ENCODE data around the gene MAGI2. TPM values are rescaled to one million over a fixed set of nuclear protein-coding genes. Genes with fewer than 3 reads are reported as not detected.

MAGI2 gene
- total and polyA plus RNA-seq, 2 of the 13 experiments (the other 11 are each of a cell fraction or from before 2014, with no cell fraction given): 1.5 to 3.8 TPM

- CTCF ChIA-PET (ENCODE audit: low intra/inter-chr PET ratio, low total read pairs): no interaction called here
- H3K9ac ChIP-seq (ENCODE audit: insufficient read depth, low read depth, low read length): no peak overlapping the region
- WGBS (ENCODE audit: low lambda C conversion rate): 32% methylated on average over 5 of the region's 5 CpGs
- H3K79me2 ChIP-seq (ENCODE audit: insufficient read depth, low read length): no peaks in the 10 kb centered on the region
- H2AFZ ChIP-seq (ENCODE audit: low read length): no peak overlapping the region
- H3K4me1 ChIP-seq (ENCODE audit: insufficient read depth, low read length): peaks cover 11% of the 10 kb centered on the region
- peak; percentile 10 for DNase-seq (ENCODE audit: low spot score)
- H3K4me3 ChIP-seq (replicated peaks in 1 of 3; ENCODE audit: insufficient read depth in 1 of 3, low read depth in 2 of 3, low read length in 3 of 3): no peak overlapping the region
- no peak overlapping the region for H3K4me2 ChIP-seq (ENCODE audit: low read depth, low read length)
- H3K36me3 ChIP-seq (replicated peaks in 1 of 2; ENCODE audit: control insufficient read depth in 1 of 2, insufficient read depth in 2 of 2, low read length in 2 of 2): no peaks in the 10 kb centered on the region
- no peaks in the 10 kb centered on the region for H3K9me3 ChIP-seq (ENCODE audit: low read length)
- TF ChIP-seq CTCF (CRISPR knock-in tag; IDR thresholded peaks at IDR 0.05) (peak; percentile 35; the same call in 1 of the 2 replicates), TRIM22 (IDR thresholded peaks at IDR 0.05) (no peak), TBX2 (CRISPR knock-in tag; IDR thresholded peaks at IDR 0.05; ENCODE audit: borderline replicate concordance) (no peak), STAG1 (CRISPR knock-in tag; IDR thresholded peaks at IDR 0.05) (peak; percentile 66)
- H3K27me3 ChIP-seq (ENCODE audit: control insufficient read depth in 1 of 2, insufficient read depth in 2 of 2, low read length in 2 of 2): no peaks in the 10 kb centered on the region
- no peak overlapping the region for H3K27ac ChIP-seq (ENCODE audit: extremely low read length, insufficient read depth, low read length)
- BruUV-seq (replicated peaks): no TSS peak
- intact Hi-C loops (cut with micrococcal nuclease; ENCODE audit: unreplicated experiment): loop anchor here (5.0 to 10.0 kb wide), 2 partner anchors 73 to 590 kb away; no protein-coding TSS in a partner anchor
- no peak for FAIRE-seq
- in situ Hi-C loops (cut with HindIII; ENCODE audit: extremely low pct_ligation_motif_present, low pct_unique_long_range_greater_than_20kb): no loop called here
- H4K20me1 ChIP-seq (ENCODE audit: insufficient read depth, low read length): no peaks in the 10 kb centered on the region
- ATAC-seq: no peak
- POLR2A ChIA-PET: no interaction called here
These were observed 865.9 kb downstream of the MAGI2 start for GRCh38 chr7:78587443-78588044.

GRCh38 chr7:78585980-78586379, 867.5 kb downstream of the MAGI2 start:
- no TSS peak for BruUV-seq (replicated peaks)
- no peaks in the 10 kb centered on the region for H3K4me1 ChIP-seq (ENCODE audit: insufficient read depth, low read length)
- POLR2A ChIA-PET: no interaction called here
- CTCF ChIA-PET (ENCODE audit: low intra/inter-chr PET ratio, low total read pairs): no interaction called here
- no peaks in the 10 kb centered on the region for H4K20me1 ChIP-seq (ENCODE audit: insufficient read depth, low read length)
- WGBS (ENCODE audit: low lambda C conversion rate): 25% methylated on average over 4 of the region's 4 CpGs
- no peaks in the 10 kb centered on the region for H3K79me2 ChIP-seq (ENCODE audit: insufficient read depth, low read length)
- no peak overlapping the region for H3K4me2 ChIP-seq (ENCODE audit: low read depth, low read length)
- in situ Hi-C loops (cut with HindIII; ENCODE audit: extremely low pct_ligation_motif_present, low pct_unique_long_range_greater_than_20kb) (no loop called here), intact Hi-C loops (cut with micrococcal nuclease; ENCODE audit: unreplicated experiment) (loop anchor here (5.0 to 10.0 kb wide), 2 partner anchors 71 to 591 kb away; no protein-coding TSS in a partner anchor)
- DNase-seq (ENCODE audit: low spot score): no peak
- no peak overlapping the region for H3K9ac ChIP-seq (ENCODE audit: insufficient read depth, low read depth, low read length)
- no peak for ATAC-seq
- FAIRE-seq: no peak
- no peaks in the 10 kb centered on the region for H3K9me3 ChIP-seq (ENCODE audit: low read length)
- no peaks in the 10 kb centered on the region for H3K36me3 ChIP-seq (replicated peaks in 1 of 2; ENCODE audit: control insufficient read depth in 1 of 2, insufficient read depth in 2 of 2, low read length in 2 of 2)
- no peak overlapping the region for H3K4me3 ChIP-seq (replicated peaks in 1 of 3; ENCODE audit: insufficient read depth in 1 of 3, low read depth in 2 of 3, low read length in 3 of 3)
- H2AFZ ChIP-seq (ENCODE audit: low read length): no peak overlapping the region
- no peak overlapping the region for H3K27ac ChIP-seq (ENCODE audit: extremely low read length, insufficient read depth, low read length)
- no peaks in the 10 kb centered on the region for H3K27me3 ChIP-seq (ENCODE audit: control insufficient read depth in 1 of 2, insufficient read depth in 2 of 2, low read length in 2 of 2)
- TF ChIP-seq ZSCAN5A (CRISPR knock-in tag; IDR thresholded peaks at IDR 0.05; ENCODE audit: borderline replicate concordance): no peak
- TF ChIP-seq ZBTB33 (CRISPR knock-in tag; IDR thresholded peaks at IDR 0.05): no peak
- peak; percentile 90 for TF ChIP-seq CEBPB (IDR thresholded peaks at IDR 0.05; ENCODE audit: borderline replicate concordance, low read depth, low read length)
